DND-41 (cell line): ENCODE results near the gene ALDH16A1.
A peak's percentile ranks its signal among the peaks of the same experiment; 100 is the strongest.

Source experiments
- ATAC-seq: fragments of 200-7000 bp; cut with Tn5 transposase; 3 replicates; pipeline ENCODE4 v1.9.1; 2021; ENCODE audit warnings: low read depth; ENCODE audit not compliant: insufficient read depth
- DNase-seq: peaks from one replicate; pipeline ENCODE4 v3.0.0-alpha.2; 2020
- H2AFZ ChIP-seq: 2 replicates; pipeline ENCODE4 v1.6.0; 2012; ENCODE audit warnings: low read depth, low read length
- H3K27ac ChIP-seq: 2 replicates; pipeline ENCODE4 v1.5.1; 2012; ENCODE audit warnings: low read length, inconsistent platforms
- H3K27me3 ChIP-seq: fragments of 200-600 bp; sonication (generic); 2 replicates; pipeline ENCODE4 v1.6.0; 2012; ENCODE audit warnings: low read length, mild to moderate bottlenecking, inconsistent platforms; ENCODE audit not compliant: insufficient read depth, poor library complexity
- H3K36me3 ChIP-seq: 2 replicates; pipeline ENCODE4 v1.5.1; 2012; ENCODE audit warnings: low read length, inconsistent platforms; ENCODE audit not compliant: insufficient read depth
- H3K4me1 ChIP-seq: 2 replicates; pipeline ENCODE4 v1.5.1; 2012; ENCODE audit warnings: mild to moderate bottlenecking, low read length; ENCODE audit not compliant: insufficient read depth
- H3K4me2 ChIP-seq: 2 replicates; pipeline ENCODE4 v1.6.0; 2012; ENCODE audit warnings: mild to moderate bottlenecking, moderate library complexity, low read length, inconsistent platforms; ENCODE audit not compliant: insufficient read depth
- H3K4me3 ChIP-seq, 2 experiments: fragments of 200-600 bp in 1 of 2; shearing (Covaris generic) in 1 of 2; 2 replicates each; pipeline ENCODE4 v1.5.1; 2012 to 2016; ENCODE audit warnings: inconsistent platforms in 2 of 2, low read length in 2 of 2, mild to moderate bottlenecking in 2 of 2, low read depth in 1 of 2, moderate library complexity in 1 of 2
- H3K79me2 ChIP-seq: 2 replicates; pipeline ENCODE4 v1.6.0; 2012; ENCODE audit warnings: low read length, inconsistent platforms; ENCODE audit not compliant: insufficient read depth
- H3K9ac ChIP-seq: 2 replicates; pipeline ENCODE4 v1.6.0; 2012; ENCODE audit warnings: low read depth, mild to moderate bottlenecking, inconsistent platforms, low read length, moderate library complexity
- H3K9me3 ChIP-seq: 2 replicates; pipeline ENCODE4 v1.5.1; 2012; ENCODE audit warnings: low read length, moderate library complexity, mild to moderate bottlenecking, inconsistent platforms; ENCODE audit not compliant: insufficient read depth, severe bottlenecking
- H4K20me1 ChIP-seq: 2 replicates; pipeline ENCODE4 v1.6.0; 2012; ENCODE audit warnings: low read length; ENCODE audit not compliant: insufficient read depth
- CTCF ChIP-seq: IDR thresholded peaks from 2 replicates; pipeline ENCODE4 v1.5.1; 2012; ENCODE audit warnings: borderline replicate concordance, low read length, moderate library complexity, mild to moderate bottlenecking; ENCODE audit not compliant: poor library complexity, severe bottlenecking; ENCODE audit errors: extremely low read depth
- EZH2 ChIP-seq: IDR thresholded peaks from 3 replicates; pipeline ENCODE4 v1.6.1; 2012; ENCODE audit warnings: borderline replicate concordance, low read depth, mild to moderate bottlenecking, moderate library complexity, low read length, inconsistent platforms; ENCODE audit not compliant: severe bottlenecking

The ALDH16A1 gene

GRCh38 chr19:49428547-49429451 lies 24.2 kb upstream of the ALDH16A1 start:
- H3K4me2 ChIP-seq: no peak overlapping the region
- no peaks in the 10 kb centered on the region for H3K27me3 ChIP-seq
- H3K79me2 ChIP-seq: no peaks in the 10 kb centered on the region
- no peak overlapping the region for H3K4me3 ChIP-seq
- no peak for DNase-seq
- ATAC-seq: no peak
- TF ChIP-seq CTCF (no peak), EZH2 (no peak)
- peaks cover 4% of the 10 kb centered on the region; the same call in 1 of the 2 replicates for H3K4me1 ChIP-seq
- no peaks in the 10 kb centered on the region for H3K9me3 ChIP-seq
- H2AFZ ChIP-seq: no peak overlapping the region
- no peaks in the 10 kb centered on the region for H3K36me3 ChIP-seq
- H3K27ac ChIP-seq: no peak overlapping the region
- H3K9ac ChIP-seq: no peak overlapping the region
- no peaks in the 10 kb centered on the region for H4K20me1 ChIP-seq

- H3K4me2 ChIP-seq: no peak overlapping the region
- no peaks in the 10 kb centered on the region for H3K9me3 ChIP-seq
- no peaks in the 10 kb centered on the region for H3K4me1 ChIP-seq
- H3K27me3 ChIP-seq: no peaks in the 10 kb centered on the region
- H3K36me3 ChIP-seq: no peaks in the 10 kb centered on the region
- no peak for DNase-seq
- no peak overlapping the region for H3K9ac ChIP-seq
- H2AFZ ChIP-seq: no peak overlapping the region
- no peak overlapping the region for H3K4me3 ChIP-seq
- no peaks in the 10 kb centered on the region for H3K79me2 ChIP-seq
- no peak for ATAC-seq
- TF ChIP-seq EZH2 (no peak), CTCF (no peak)
- no peak overlapping the region for H3K27ac ChIP-seq
- no peaks in the 10 kb centered on the region for H4K20me1 ChIP-seq
Measured at GRCh38 chr19:49430172-49430677, 22.8 kb upstream of the ALDH16A1 start.

GRCh38 chr19:49430678-49431329 lies 22.2 kb upstream of the ALDH16A1 start:
- H3K27ac ChIP-seq: no peak overlapping the region
- DNase-seq (peak; percentile 27), ATAC-seq (peak; percentile 69)
- H3K9me3 ChIP-seq: no peaks in the 10 kb centered on the region
- H3K27me3 ChIP-seq: no peaks in the 10 kb centered on the region
- H3K36me3 ChIP-seq: no peaks in the 10 kb centered on the region
- no peaks in the 10 kb centered on the region for H4K20me1 ChIP-seq
- no peak overlapping the region for H3K4me2 ChIP-seq
- no peak overlapping the region for H2AFZ ChIP-seq
- no peak overlapping the region for H3K9ac ChIP-seq
- H3K4me3 ChIP-seq: no peak overlapping the region
- TF ChIP-seq CTCF (peak; percentile 62), EZH2 (no peak)
- no peaks in the 10 kb centered on the region for H3K79me2 ChIP-seq
- no peaks in the 10 kb centered on the region for H3K4me1 ChIP-seq
